Activated CD8-positive, alpha-beta T cell treated with anti-CD3 and anti-CD28 coated beads for 36 hours (primary cell): Measurements from ENCODE around the gene KCNH6. TPM values are rescaled to one million over a fixed set of nuclear protein-coding genes. Genes with fewer than 3 reads are reported as not detected.
A peak's percentile ranks its signal among the peaks of the same experiment; 100 is the strongest.

ENCODE experiments used
- ATAC-seq: fragments of 200-7000 bp; cut with Tn5 transposase; one replicate; pipeline ENCODE4 v1.10.0; 2021; ENCODE audit warnings: mild to moderate bottlenecking, moderate library complexity
- CTCF ChIA-PET: fragments of 350-600 bp; sonication (Branson Sonifier 250); formaldehyde crosslinking; loops from one replicate; lab custom pipeline; 2021; ENCODE audit warnings: antibody characterized with exemption; lab: Charles Lee
- POLR2A ChIA-PET: fragments of 350-600 bp; sonication (Branson Sonifier 250); formaldehyde crosslinking; loops from one replicate; lab custom pipeline; 2021; ENCODE audit warnings: antibody characterized with exemption; lab: Charles Lee
- DNase-seq: peaks from one replicate; pipeline ENCODE4 v3.0.0-alpha.2; 2020
- H3K27ac Mint-ChIP-seq: one replicate; pipeline ENCODE4 v1.8.0; 2021; ENCODE audit warnings: mild to moderate bottlenecking, mixed read lengths
- H3K27me3 Mint-ChIP-seq: one replicate; pipeline ENCODE4 v1.8.0; 2021; ENCODE audit warnings: mixed read lengths
- H3K36me3 Mint-ChIP-seq: one replicate; pipeline ENCODE4 v1.8.0; 2021; ENCODE audit warnings: low read depth, mixed read lengths
- H3K4me1 Mint-ChIP-seq: one replicate; pipeline ENCODE4 v1.8.0; 2021; ENCODE audit warnings: low read depth, mixed read lengths
- H3K4me3 Mint-ChIP-seq: one replicate; pipeline ENCODE4 v1.8.0; 2021; ENCODE audit warnings: mild to moderate bottlenecking, moderate library complexity, mixed read lengths
- H3K9me3 Mint-ChIP-seq: one replicate; pipeline ENCODE4 v1.8.0; 2021; ENCODE audit warnings: mixed read lengths
- intact Hi-C: fragments of 100-400 bp; cut with micrococcal nuclease; formaldehyde crosslinking; loops from one replicate; pipeline ENCODE4 v1.10.0; 2022
- total RNA-seq, 2 experiments: library from RNA; stranded (reverse); gene quantifications; one replicate each; pipeline ENCODE4 v1.2.3, GENCODE V29; 2021
- TF ChIP-seq, protein P1 (sequence below): fragments of 200-600 bp; IDR thresholded peaks from one replicate; pipeline ENCODE4 v1.8.0; 2022; ENCODE audit warnings: antibody characterized with exemption, mild to moderate bottlenecking

KCNH6 gene
- total RNA-seq, 2 experiments from 2014 or later = not detected

DNA sequence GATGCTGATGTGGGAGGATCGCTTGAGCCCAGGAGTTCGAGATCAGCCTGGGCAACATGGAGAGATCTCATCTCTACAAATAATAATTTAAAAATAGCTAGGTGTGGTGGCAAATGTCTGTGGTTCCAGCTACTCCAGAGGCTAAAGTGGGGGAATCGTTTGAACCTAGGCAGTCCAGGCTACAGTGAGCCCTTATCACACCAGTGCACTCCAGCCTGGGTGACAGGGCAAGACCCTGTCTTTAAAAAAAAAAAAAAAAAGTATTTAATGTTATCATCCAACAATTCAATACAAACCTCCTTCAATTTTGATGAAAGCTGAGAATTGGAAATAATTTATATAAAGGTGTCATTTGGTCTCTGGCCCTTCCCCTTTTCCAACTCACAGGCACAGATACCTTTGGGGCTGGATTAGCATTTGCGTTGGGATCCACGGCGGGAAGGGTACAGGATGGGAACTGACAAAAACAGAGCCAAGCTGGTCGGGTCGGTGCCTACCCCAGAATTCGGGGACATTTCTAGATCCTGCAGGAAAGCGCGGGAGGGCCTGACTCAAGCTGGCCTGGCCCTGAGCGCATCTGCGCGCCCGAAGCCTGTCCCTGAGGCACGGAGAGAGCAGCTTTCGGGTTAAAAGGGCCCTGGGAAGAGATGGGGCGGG lies 26.3 kb downstream of the KCNH6 start:
- Mint-ChIP-seq H3K9me3 (no peaks in the 10 kb centered on the region), H3K27me3 (no peaks in the 10 kb centered on the region), H3K4me1 (peaks cover 24% of the 10 kb centered on the region), H3K27ac (peak overlapping the region; percentile 96), H3K4me3 (peak overlapping the region; percentile 92), H3K36me3 (peaks cover 16% of the 10 kb centered on the region)
- ChIA-PET CTCF (interaction anchor here (0.6 to 3.2 kb wide), 5 partner anchors 16 to 228 kb away, joined by 3 to 18 read pairs (median 4); no protein-coding TSS in a partner anchor), POLR2A (interaction anchor here (0.6 to 5.2 kb wide), 17 partner anchors 8 to 530 kb away, joined by 3 to 19 read pairs (median 3); partner anchors contain the start of gene TACO1)
- TF ChIP-seq, protein P1, sequence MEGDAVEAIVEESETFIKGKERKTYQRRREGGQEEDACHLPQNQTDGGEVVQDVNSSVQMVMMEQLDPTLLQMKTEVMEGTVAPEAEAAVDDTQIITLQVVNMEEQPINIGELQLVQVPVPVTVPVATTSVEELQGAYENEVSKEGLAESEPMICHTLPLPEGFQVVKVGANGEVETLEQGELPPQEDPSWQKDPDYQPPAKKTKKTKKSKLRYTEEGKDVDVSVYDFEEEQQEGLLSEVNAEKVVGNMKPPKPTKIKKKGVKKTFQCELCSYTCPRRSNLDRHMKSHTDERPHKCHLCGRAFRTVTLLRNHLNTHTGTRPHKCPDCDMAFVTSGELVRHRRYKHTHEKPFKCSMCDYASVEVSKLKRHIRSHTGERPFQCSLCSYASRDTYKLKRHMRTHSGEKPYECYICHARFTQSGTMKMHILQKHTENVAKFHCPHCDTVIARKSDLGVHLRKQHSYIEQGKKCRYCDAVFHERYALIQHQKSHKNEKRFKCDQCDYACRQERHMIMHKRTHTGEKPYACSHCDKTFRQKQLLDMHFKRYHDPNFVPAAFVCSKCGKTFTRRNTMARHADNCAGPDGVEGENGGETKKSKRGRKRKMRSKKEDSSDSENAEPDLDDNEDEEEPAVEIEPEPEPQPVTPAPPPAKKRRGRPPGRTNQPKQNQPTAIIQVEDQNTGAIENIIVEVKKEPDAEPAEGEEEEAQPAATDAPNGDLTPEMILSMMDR = no peak
- intact Hi-C loops = no loop called here
- DNase-seq (no peak), ATAC-seq (peak; percentile 12)

DNA sequence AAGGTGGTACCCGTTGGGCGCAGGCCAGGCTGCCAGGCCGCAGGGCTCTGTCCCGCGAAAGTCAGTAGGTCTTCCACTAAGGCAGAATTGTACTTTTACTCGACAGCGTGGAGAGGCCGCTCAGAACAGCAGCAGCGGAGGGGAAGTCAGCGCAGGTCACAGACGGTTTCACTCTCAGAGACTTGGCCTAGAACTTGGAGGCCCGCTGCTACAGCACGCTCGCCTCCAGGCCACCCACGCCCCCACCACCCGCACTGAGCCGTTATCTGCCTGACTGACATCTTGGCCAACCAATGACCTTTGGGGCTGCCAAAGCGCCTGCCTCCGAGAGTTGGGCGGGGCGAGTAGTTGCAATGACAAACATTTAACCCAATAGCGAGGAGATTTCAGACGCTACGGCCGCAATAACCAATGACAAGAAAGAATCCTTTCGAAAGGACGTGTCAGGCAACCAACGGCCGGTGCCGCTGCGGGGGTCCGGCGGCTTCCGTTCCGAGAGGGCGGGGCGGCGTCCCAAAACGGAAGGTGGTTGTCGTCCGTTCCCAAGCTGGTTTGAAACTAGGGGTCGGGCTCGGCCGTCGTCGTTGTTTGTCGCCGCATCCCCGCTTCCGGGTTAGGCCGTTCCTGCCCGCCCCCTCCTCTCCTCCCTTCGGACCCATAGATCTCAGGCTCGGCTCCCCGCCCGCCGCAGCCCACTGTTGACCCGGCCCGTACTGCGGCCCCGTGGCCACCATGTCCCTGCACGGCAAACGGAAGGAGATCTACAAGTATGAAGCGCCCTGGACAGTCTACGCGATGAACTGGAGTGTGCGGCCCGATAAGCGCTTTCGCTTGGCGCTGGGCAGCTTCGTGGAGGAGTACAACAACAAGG lies 27.0 kb downstream of the KCNH6 start, which contains the start of gene DCAF7:
TSS of gene DCAF7 (plus strand) at position 532 of the 871 bp plus-strand sequence. CDS start at position 733, 201 bp downstream.
- H3K36me3 Mint-ChIP-seq = peaks cover 16% of the 10 kb centered on the region
- H3K27ac Mint-ChIP-seq = peak within 1 kb of the TSS; percentile 96
- ChIA-PET POLR2A (interaction anchor here (0.6 to 5.2 kb wide), 15 partner anchors 9 to 195 kb away, joined by 3 to 19 read pairs (median 3); partner anchors contain the start of gene TACO1), CTCF (interaction anchor here (0.8 to 3.2 kb wide), 8 partner anchors 15 to 147 kb away, joined by 3 to 18 read pairs (median 4); no protein-coding TSS in a partner anchor)
- H3K4me1 Mint-ChIP-seq = peaks cover 32% of the 10 kb centered on the region
- TF ChIP-seq, protein P1 = no peak
- H3K4me3 Mint-ChIP-seq = peak within 1 kb of the TSS; percentile 92
- DNase-seq (peak; percentile 100), ATAC-seq (peak; percentile 96)
- no peaks in the 10 kb centered on the region for H3K27me3 Mint-ChIP-seq
- intact Hi-C loops = loop anchor here (5.0 kb wide), 1 partner anchor 52 kb away; the partner anchor contains the start of gene TACO1
- no peaks in the 10 kb centered on the region for H3K9me3 Mint-ChIP-seq

DNA sequence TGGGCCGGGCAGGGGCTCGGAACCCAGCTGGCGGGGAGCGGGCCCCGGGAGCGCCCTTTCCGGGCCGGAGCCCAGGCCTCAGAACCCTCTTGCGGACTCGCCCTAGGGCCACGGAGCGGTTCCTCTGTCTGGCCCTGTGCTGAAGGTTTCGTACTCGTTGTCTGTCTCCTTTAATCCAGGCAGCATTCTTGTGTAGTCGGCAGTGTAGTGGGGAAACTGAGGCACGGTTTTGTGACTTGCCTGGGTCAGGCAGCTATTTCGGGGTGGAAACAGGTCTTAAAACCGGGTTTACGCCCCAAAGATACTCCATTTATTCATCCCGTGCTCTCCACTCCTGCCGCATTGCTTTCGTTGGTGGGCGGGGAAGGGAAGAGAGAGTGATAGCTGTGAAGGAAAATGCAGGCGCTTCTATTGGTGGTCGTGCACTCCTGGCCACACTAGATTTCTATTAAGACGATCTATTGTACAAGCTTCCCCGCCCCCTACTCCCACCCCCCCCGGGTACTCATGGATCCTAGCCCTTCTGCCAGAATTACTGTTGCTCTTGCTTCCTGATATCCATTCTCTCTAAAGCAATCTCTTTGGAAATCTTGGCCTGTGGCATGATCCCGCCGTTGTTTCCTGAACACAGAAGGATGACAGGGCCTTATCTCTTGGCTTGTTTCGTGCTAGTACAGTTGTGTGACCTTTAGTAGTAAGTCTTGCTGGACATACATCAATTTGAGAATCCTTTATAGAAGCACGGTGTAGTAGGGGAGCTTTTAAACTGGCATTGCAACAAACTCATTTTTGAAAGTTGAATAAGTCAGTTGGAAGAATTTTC lies 27.9 kb downstream of the KCNH6 start:
- POLR2A ChIA-PET = interaction anchor here (0.7 to 5.2 kb wide), 10 partner anchors 10 to 194 kb away, joined by 3 to 19 read pairs (median 4); partner anchors contain the start of gene TACO1
- CTCF ChIA-PET = interaction anchor here (0.8 to 3.2 kb wide), 7 partner anchors 14 to 146 kb away, joined by 3 to 18 read pairs (median 3); no protein-coding TSS in a partner anchor
- Mint-ChIP-seq H3K27ac (peak overlapping the region; percentile 96), H3K36me3 (peaks cover 16% of the 10 kb centered on the region), H3K9me3 (no peaks in the 10 kb centered on the region), H3K27me3 (no peaks in the 10 kb centered on the region), H3K4me1 (peaks cover 38% of the 10 kb centered on the region), H3K4me3 (peak overlapping the region; percentile 92)
- peak; percentile 46 for DNase-seq
- TF ChIP-seq, protein P1 = no peak
- intact Hi-C loops = loop anchor here (5.0 kb wide), 1 partner anchor 51 kb away; the partner anchor contains the start of gene TACO1
- ATAC-seq = no peak

DNA sequence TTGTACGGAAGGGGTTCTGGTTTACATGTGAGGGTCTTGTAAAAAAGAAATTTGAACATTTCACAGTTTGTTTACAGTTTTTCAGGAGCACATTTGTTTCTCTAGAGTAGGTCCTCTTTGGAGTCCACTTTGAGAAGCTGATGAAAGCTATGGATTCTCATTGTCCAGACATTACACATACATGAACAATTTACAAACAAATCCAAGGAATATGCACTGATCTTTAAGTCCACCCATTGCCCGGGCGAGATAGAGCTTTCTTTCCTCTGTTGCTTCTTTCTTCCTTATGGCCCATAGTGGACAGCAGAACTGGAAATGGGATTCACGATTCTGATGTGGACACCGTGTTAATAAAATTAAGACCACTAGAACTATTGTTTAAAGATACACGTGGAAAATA lies 29.1 kb downstream of the KCNH6 start:
- ChIA-PET POLR2A (interaction anchor here (0.6 to 5.2 kb wide), 3 partner anchors 17 to 240 kb away, joined by 3 to 19 read pairs (median 4); partner anchors contain the start of gene TACO1), CTCF (interaction anchor here (0.7 to 1.9 kb wide), 5 partner anchors 17 to 145 kb away, joined by 3 to 11 read pairs (median 3); no protein-coding TSS in a partner anchor)
- intact Hi-C loops = loop anchor here (5.0 kb wide), 1 partner anchor 50 kb away; the partner anchor contains the start of gene TACO1
- peak overlapping the region; percentile 92 for H3K4me3 Mint-ChIP-seq
- DNase-seq (no peak), ATAC-seq (no peak)
- peaks cover 24% of the 10 kb centered on the region for H3K36me3 Mint-ChIP-seq
- H3K4me1 Mint-ChIP-seq = peaks cover 46% of the 10 kb centered on the region
- no peaks in the 10 kb centered on the region for H3K27me3 Mint-ChIP-seq
- H3K9me3 Mint-ChIP-seq = no peaks in the 10 kb centered on the region
- TF ChIP-seq, protein P1 = no peak
- H3K27ac Mint-ChIP-seq = peak overlapping the region; percentile 72
